Uterus (tissue), 4 donors: ENCODE measurements around the gene ZBTB20. TPM values are rescaled to one million over a fixed set of nuclear protein-coding genes. Genes with fewer than 3 reads are reported as not detected.

ENCODE experiments used
- DNase-seq, 2 donors: peaks; one replicate each; pipeline ENCODE4 v3.0.0-alpha.2; 2019 to 2020
- H3K27ac ChIP-seq, 2 donors: fragments of 200-600 bp; sonication (generic); 1 replicate in 1 of 2; 2 replicates in 1 of 2; pipeline ENCODE4 v1.5.1; 2016 to 2018
- H3K27me3 ChIP-seq, 2 donors: fragments of 200-600 bp; sonication (generic); one replicate each; pipeline ENCODE4 v1.5.1; 2018 to 2019; ENCODE audit warnings: control low read depth in 1 of 2
- H3K36me3 ChIP-seq, 2 donors: fragments of 200-600 bp; sonication (generic); one replicate each; pipeline ENCODE4 v1.5.1; 2019; ENCODE audit warnings: control low read depth in 1 of 2
- H3K4me1 ChIP-seq, 2 donors: fragments of 200-600 bp; sonication (generic); one replicate each; pipeline ENCODE4 v1.5.1; 2018 to 2019; ENCODE audit warnings: control low read depth in 1 of 2
- H3K4me3 ChIP-seq, 2 donors: fragments of 200-600 bp; sonication (generic); 1 replicate in 1 of 2; 2 replicates in 1 of 2; pipeline ENCODE4 v1.5.1; 2018 to 2019; ENCODE audit warnings: mild to moderate bottlenecking in 1 of 2
- H3K9me3 ChIP-seq, 2 donors: fragments of 200-600 bp; sonication (generic); one replicate each; pipeline ENCODE4 v1.5.1; 2019; ENCODE audit warnings: control low read depth in 1 of 2
- CTCF ChIP-seq, 4 experiments: fragments of 200-600 bp in 2 of 4; fragments of 450-650 bp in 2 of 4; sonication (generic) in 2 of 4; IDR thresholded peaks; one replicate each; pipeline ENCODE4 v1.5.1; 2016 to 2019; ENCODE audit warnings: antibody characterized with exemption in 4 of 4, mild to moderate bottlenecking in 2 of 4, moderate library complexity in 1 of 4
- POLR2A ChIP-seq, 2 donors: fragments of 450-650 bp; IDR thresholded peaks; one replicate each; pipeline ENCODE4 v1.6.1; 2016; ENCODE audit warnings: antibody characterized with exemption in 2 of 2, mild to moderate bottlenecking in 1 of 2, moderate library complexity in 1 of 2
- intact Hi-C: fragments of 100-400 bp; cut with DNase I; formaldehyde crosslinking; loops from one replicate; pipeline ENCODE4 v1.15.1; 2023; ENCODE audit warnings: low total_unique reads
- total RNA-seq, 4 donors: library from RNA; depleted of rRNA in 3 of 4; stranded (reverse); fragments of >200 nt in 3 of 4; gene quantifications; one replicate each; pipeline versions ENCODE4 v1.1.0 to v1.2.4, GENCODE V29; 2014 to 2023
- donor health status: DM: yes; HTN: yes; CAD: no.

The ZBTB20 gene
- total RNA-seq, 4 donors from 2014 or later, result 35.6 to 157 (median 85.1) TPM

GRCh38 chr3:115087512-115087911, 59.6 kb downstream of the ZBTB20 start:
- no peak for DNase-seq
- H3K27ac ChIP-seq, result no peak overlapping the region
- intact Hi-C loops, result no loop called here
- H3K36me3 ChIP-seq, result no peaks in the 10 kb centered on the region
- no peaks in the 10 kb centered on the region for H3K27me3 ChIP-seq
- TF ChIP-seq CTCF (IDR thresholded peaks at IDR 0.05), result no peak
- TF ChIP-seq POLR2A (IDR thresholded peaks at IDR 0.05), result no peak
- H3K4me3 ChIP-seq, result no peak overlapping the region
- H3K9me3 ChIP-seq, result no peaks in the 10 kb centered on the region
- no peaks in the 10 kb centered on the region for H3K4me1 ChIP-seq

GRCh38 chr3:115086344-115086743, 60.7 kb downstream of the ZBTB20 start:
- TF ChIP-seq CTCF (IDR thresholded peaks at IDR 0.05) (no peak), POLR2A (IDR thresholded peaks at IDR 0.05) (no peak)
- Histone ChIP-seq H3K4me1 (no peaks in the 10 kb centered on the region), H3K4me3 (no peak overlapping the region), H3K36me3 (no peaks in the 10 kb centered on the region), H3K27ac (peak overlapping the region in 1 of 2 donors; percentile 58), H3K9me3 (no peaks in the 10 kb centered on the region), H3K27me3 (no peaks in the 10 kb centered on the region)
- intact Hi-C loops, result no loop called here
- DNase-seq, result no peak

- H3K36me3 ChIP-seq, result no peaks in the 10 kb centered on the region
- H3K4me3 ChIP-seq, result no peak overlapping the region
- no peak for DNase-seq
- peak in 1 of 4 experiments; percentile 6 for TF ChIP-seq CTCF (IDR thresholded peaks at IDR 0.05)
- TF ChIP-seq POLR2A (IDR thresholded peaks at IDR 0.05), result no peak
- intact Hi-C loops, result no loop called here
- no peaks in the 10 kb centered on the region for H3K9me3 ChIP-seq
- H3K27me3 ChIP-seq, result no peaks in the 10 kb centered on the region
- no peaks in the 10 kb centered on the region for H3K4me1 ChIP-seq
- peak overlapping the region; percentile 13 to 58 for H3K27ac ChIP-seq
Measured at GRCh38 chr3:115085197-115085865, 61.8 kb downstream of the ZBTB20 start.

DNA sequence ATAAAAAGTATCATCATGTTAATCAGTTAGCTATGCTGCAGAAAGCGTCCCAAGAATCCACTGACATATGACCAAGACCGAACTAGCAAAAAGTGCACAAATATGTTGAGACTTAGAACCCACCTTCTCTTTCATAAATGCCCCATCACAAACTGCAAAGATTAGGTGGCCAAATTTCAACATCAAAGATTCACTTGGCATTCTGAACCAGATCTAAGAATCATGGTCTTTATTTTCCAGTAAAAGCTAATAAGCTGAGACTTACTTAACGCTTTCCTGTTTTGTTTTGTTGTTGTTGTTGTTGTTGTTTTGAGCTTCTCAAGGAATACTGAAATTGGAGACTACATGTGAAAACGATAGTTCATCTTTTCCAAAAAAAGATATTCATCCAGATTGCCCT, 62.4 kb downstream of the ZBTB20 start:
- TF ChIP-seq CTCF (IDR thresholded peaks at IDR 0.05) (no peak), POLR2A (IDR thresholded peaks at IDR 0.05) (no peak)
- Histone ChIP-seq H3K27ac (peak overlapping the region in 1 of 2 donors; percentile 58), H3K36me3 (no peaks in the 10 kb centered on the region), H3K9me3 (no peaks in the 10 kb centered on the region), H3K4me1 (no peaks in the 10 kb centered on the region), H3K27me3 (no peaks in the 10 kb centered on the region), H3K4me3 (no peak overlapping the region)
- intact Hi-C loops, result no loop called here
- no peak for DNase-seq

- no peak for TF ChIP-seq CTCF (IDR thresholded peaks at IDR 0.05)
- TF ChIP-seq POLR2A (IDR thresholded peaks at IDR 0.05), result no peak
- no peak for DNase-seq
- Histone ChIP-seq H3K27me3 (no peaks in the 10 kb centered on the region), H3K4me3 (no peak overlapping the region), H3K9me3 (no peaks in the 10 kb centered on the region), H3K4me1 (no peaks in the 10 kb centered on the region), H3K36me3 (no peaks in the 10 kb centered on the region), H3K27ac (no peak overlapping the region)
- intact Hi-C loops, result no loop called here
Measured at GRCh38 chr3:115082260-115082659, 64.8 kb downstream of the ZBTB20 start.
